ENCODE data around the gene ZNF774. TPM values are rescaled to one million over a fixed set of nuclear protein-coding genes. Genes with fewer than 3 reads are reported as not detected.

The ZNF774 gene
- total RNA-seq, 3 donors from 2014 or later: 11.8 to 17.8 (median 15.4) TPM

DNA sequence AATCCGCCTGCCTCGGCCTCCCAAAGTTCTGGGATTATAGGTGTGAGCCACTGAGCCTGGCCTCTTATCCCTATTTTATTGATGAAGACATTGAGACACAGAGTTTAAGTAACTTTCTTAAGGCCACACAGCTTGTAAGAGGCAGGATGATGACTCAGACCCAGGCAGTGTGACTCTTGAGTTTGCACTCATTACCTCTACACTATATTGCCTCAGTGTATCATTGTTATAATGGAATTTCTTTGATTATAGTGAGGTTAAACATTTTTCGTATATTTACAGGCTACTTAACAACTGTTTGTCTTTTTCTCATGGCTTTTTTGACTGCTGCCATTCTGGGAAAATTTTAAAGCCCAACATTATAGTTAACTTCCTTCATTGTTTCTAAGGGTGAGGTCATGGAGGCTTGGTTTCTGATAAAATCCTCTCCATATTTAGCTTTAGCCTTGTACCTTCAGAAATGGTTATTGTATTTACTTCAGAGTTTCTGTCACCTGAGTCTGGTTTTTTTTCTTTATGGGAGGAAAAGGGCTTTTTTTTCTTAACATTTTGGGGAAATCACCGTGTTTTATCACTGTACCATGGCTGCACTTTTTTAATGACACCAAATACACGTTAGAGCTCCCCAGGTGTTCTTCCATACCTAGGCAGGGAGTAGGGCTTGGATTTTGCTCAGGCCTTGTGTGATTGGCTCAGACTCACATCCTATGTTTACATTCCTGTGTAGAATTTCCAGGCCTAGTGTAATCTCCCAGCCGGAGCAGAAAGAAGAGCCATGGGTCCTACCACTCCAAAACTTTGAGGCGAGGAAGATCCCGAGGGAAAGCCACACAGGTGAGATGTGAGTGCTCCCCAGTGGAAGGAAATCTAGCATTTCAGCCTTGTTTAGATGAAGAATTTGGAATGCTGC, 6.3 kb downstream of the ZNF774 start:
- TF ChIP-seq, protein P1, sequence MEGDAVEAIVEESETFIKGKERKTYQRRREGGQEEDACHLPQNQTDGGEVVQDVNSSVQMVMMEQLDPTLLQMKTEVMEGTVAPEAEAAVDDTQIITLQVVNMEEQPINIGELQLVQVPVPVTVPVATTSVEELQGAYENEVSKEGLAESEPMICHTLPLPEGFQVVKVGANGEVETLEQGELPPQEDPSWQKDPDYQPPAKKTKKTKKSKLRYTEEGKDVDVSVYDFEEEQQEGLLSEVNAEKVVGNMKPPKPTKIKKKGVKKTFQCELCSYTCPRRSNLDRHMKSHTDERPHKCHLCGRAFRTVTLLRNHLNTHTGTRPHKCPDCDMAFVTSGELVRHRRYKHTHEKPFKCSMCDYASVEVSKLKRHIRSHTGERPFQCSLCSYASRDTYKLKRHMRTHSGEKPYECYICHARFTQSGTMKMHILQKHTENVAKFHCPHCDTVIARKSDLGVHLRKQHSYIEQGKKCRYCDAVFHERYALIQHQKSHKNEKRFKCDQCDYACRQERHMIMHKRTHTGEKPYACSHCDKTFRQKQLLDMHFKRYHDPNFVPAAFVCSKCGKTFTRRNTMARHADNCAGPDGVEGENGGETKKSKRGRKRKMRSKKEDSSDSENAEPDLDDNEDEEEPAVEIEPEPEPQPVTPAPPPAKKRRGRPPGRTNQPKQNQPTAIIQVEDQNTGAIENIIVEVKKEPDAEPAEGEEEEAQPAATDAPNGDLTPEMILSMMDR (IDR thresholded peaks at IDR 0.05): no peak
- DNase-seq: peak in 1 of 3 donors; percentile 53
- H3K9me3 ChIP-seq: no peaks in the 10 kb centered on the region
- H3K36me3 ChIP-seq (ENCODE audit: low read depth): peaks cover 7% of the 10 kb centered on the region
- peaks cover 13% of the 10 kb centered on the region for H3K4me1 ChIP-seq (ENCODE audit: low read depth)
- intact Hi-C loops (cut with DNase I, micrococcal nuclease): no loop called here
- no peak overlapping the region for H3K4me3 ChIP-seq
- peak; percentile 87 for ATAC-seq

DNA sequence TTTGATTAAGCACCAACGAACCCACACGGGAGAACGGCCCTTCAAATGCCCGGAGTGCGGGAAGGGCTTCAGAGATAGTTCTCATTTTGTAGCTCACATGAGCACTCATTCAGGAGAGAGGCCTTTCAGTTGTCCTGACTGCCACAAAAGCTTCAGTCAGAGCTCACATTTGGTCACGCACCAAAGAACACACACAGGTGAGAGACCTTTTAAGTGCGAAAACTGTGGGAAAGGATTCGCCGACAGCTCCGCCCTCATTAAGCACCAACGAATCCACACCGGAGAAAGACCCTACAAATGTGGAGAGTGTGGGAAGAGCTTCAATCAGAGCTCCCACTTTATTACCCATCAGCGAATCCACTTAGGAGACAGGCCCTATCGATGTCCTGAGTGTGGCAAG, 8.7 kb downstream of the ZNF774 start:
- TF ChIP-seq, protein P1 (IDR thresholded peaks at IDR 0.05): no peak
- intact Hi-C loops (cut with DNase I, micrococcal nuclease): no loop called here
- H3K36me3 ChIP-seq (ENCODE audit: low read depth): peaks cover 7% of the 10 kb centered on the region
- DNase-seq (no peak), ATAC-seq (no peak)
- peaks cover 13% of the 10 kb centered on the region for H3K4me1 ChIP-seq (ENCODE audit: low read depth)
- H3K4me3 ChIP-seq: no peak overlapping the region
- no peaks in the 10 kb centered on the region for H3K9me3 ChIP-seq

DNA sequence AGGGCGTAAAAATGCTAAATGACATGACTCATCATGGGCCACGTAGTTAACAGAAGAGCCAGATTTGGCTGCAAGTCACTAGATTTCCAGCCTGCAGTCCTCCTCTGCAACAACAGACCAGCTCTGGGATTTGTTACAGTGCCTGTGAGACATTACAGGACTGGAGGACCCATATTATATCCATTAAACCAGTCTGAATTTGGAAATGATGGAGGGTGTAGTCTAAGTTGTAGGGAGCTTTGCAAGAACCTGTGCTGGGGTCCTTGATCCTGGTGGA, 10.8 kb downstream of the ZNF774 start:
- Histone ChIP-seq H3K9me3 (no peaks in the 10 kb centered on the region), H3K4me1 (ENCODE audit: low read depth) (peaks cover 8% of the 10 kb centered on the region), H3K4me3 (no peak overlapping the region), H3K36me3 (ENCODE audit: low read depth) (peaks cover 7% of the 10 kb centered on the region)
- TF ChIP-seq, protein P1 (IDR thresholded peaks at IDR 0.05): no peak
- intact Hi-C loops (cut with DNase I, micrococcal nuclease): no loop called here
- DNase-seq: no peak
- no peak for ATAC-seq

DNA sequence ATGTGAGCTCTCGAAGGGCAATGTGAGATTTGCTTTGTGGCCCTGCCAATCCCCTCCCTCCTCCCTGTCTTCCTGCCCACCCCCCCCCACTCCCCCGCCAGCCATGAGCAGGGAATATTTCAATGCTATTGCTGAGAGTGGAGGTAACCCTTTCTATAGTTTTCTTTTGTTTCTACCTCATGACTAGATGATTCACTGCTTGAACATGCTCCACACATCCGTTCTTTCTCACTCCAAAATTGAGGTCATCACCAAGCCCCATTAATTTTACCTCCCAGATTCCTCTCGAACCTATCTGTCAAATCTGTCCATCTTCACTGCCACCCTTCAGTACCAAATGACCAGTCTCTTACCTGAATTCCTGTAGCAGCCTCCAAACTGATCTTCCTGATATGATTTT, 12.2 kb downstream of the ZNF774 start:
- intact Hi-C loops (cut with DNase I, micrococcal nuclease): no loop called here
- peaks cover 7% of the 10 kb centered on the region for H3K36me3 ChIP-seq (ENCODE audit: low read depth)
- ATAC-seq: no peak
- no peak for DNase-seq
- H3K4me3 ChIP-seq: no peak overlapping the region
- TF ChIP-seq, protein P1 (IDR thresholded peaks at IDR 0.05): no peak
- H3K9me3 ChIP-seq: no peaks in the 10 kb centered on the region
- H3K4me1 ChIP-seq (ENCODE audit: low read depth): peaks cover 3% of the 10 kb centered on the region

DNA sequence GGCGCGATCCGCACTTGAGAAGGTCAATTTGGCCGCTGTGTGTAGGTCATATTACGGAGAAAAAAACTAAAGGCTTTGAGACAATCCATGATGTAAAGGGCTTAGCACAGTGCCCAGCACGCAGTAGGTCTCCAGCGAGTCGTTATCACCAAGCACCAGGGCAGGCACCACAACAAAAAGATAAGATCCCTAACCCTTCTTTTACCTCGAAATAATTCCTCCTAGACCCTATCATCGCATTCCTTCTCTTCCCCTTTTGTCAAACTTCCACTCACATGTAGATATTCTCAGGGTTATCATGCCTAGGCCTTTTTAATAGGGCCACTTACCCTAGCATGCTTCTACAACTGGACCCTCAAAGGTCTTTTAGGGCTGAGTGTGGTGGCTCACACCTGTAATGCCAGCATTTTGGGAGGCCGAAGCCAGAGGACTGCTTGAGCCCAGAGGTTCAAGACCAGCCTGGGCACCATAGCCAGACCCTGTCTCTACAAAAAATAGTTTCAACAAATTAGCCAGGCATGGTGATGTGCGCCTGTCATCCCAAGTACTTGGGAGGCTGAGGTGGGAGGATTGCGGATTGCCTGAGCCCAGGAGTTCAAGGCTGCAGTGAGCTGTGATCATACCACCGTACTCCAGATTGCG, 13.5 kb downstream of the ZNF774 start:
- Histone ChIP-seq H3K9me3 (no peaks in the 10 kb centered on the region), H3K4me3 (no peak overlapping the region), H3K36me3 (ENCODE audit: low read depth) (peaks cover 6% of the 10 kb centered on the region), H3K4me1 (ENCODE audit: low read depth) (peaks cover 6% of the 10 kb centered on the region)
- DNase-seq (no peak), ATAC-seq (no peak)
- TF ChIP-seq, protein P1 (IDR thresholded peaks at IDR 0.05): no peak
- intact Hi-C loops (cut with DNase I, micrococcal nuclease): no loop called here

Measured in mucosa of descending colon (tissue), 3 donors.